HEK293T (cell line): Measurements from ENCODE around the gene CDH2.

ENCODE experiments used
- CTCF ChIA-PET: fragments of 350-600 bp; formaldehyde crosslinking; extraction: SDS; loops from one replicate; lab custom pipeline; 2021; ENCODE audit warnings: antibody characterized with exemption, inconsistent platforms; lab: Yijun Ruan, JAX
- POLR2A ChIA-PET: fragments of 350-600 bp; formaldehyde crosslinking; extraction: SDS; loops from one replicate; lab custom pipeline; 2020; ENCODE audit warnings: antibody characterized with exemption, inconsistent platforms; lab: Yijun Ruan, JAX
- DNase-seq: peaks from one replicate; pipeline ENCODE4 v3.0.0; 2012; ENCODE audit warnings: mixed read lengths; ENCODE audit errors: extremely low spot score
- ARNT ChIP-seq: fragments of 450-650 bp; IDR thresholded peaks from 2 replicates; pipeline ENCODE4 v1.6.1; 2017; ENCODE audit warnings: mild to moderate bottlenecking
- BHLHE40 ChIP-seq: fragments of 450-650 bp; IDR thresholded peaks from 2 replicates; pipeline ENCODE4 v1.6.1; 2016; ENCODE audit warnings: mild to moderate bottlenecking, moderate library complexity, borderline replicate concordance
- CTBP1 ChIP-seq: fragments of 450-650 bp; IDR thresholded peaks from 2 replicates; pipeline ENCODE4 v1.6.1; 2016; ENCODE audit warnings: borderline replicate concordance
- ELF4 ChIP-seq: fragments of 450-650 bp; IDR thresholded peaks from 2 replicates; pipeline ENCODE4 v1.6.1; 2017; ENCODE audit warnings: antibody characterized with exemption
- FOXA1 ChIP-seq: fragments of 450-650 bp; IDR thresholded peaks from 2 replicates; pipeline ENCODE4 v1.6.1; 2016; ENCODE audit warnings: mild to moderate bottlenecking
- FOXK2 ChIP-seq: fragments of 450-650 bp; IDR thresholded peaks from 2 replicates; pipeline ENCODE4 v1.6.1; 2016; ENCODE audit warnings: mild to moderate bottlenecking
- FOXM1 ChIP-seq: fragments of 450-650 bp; IDR thresholded peaks from 2 replicates; pipeline ENCODE4 v1.6.1; 2017; ENCODE audit warnings: mild to moderate bottlenecking, borderline replicate concordance
- HDGF ChIP-seq: fragments of 450-650 bp; IDR thresholded peaks from 2 replicates; pipeline ENCODE4 v1.6.1; 2017; ENCODE audit warnings: antibody characterized with exemption, borderline replicate concordance
- L3MBTL2 ChIP-seq: fragments of 450-650 bp; conservative IDR thresholded peaks from 2 replicates; pipeline ENCODE4 v1.6.1; 2016; ENCODE audit warnings: mild to moderate bottlenecking
- LEF1 ChIP-seq: fragments of 450-650 bp; IDR thresholded peaks from 2 replicates; pipeline ENCODE4 v1.6.1; 2017; ENCODE audit warnings: mild to moderate bottlenecking, borderline replicate concordance
- NFRKB ChIP-seq: fragments of 450-650 bp; IDR thresholded peaks from 2 replicates; pipeline ENCODE4 v1.6.1; 2016; ENCODE audit warnings: mild to moderate bottlenecking, moderate library complexity
- SP1 ChIP-seq: fragments of 450-650 bp; IDR thresholded peaks from 2 replicates; pipeline ENCODE4 v1.6.1; 2017
- SUZ12 ChIP-seq: fragments of 450-650 bp; IDR thresholded peaks from 2 replicates; pipeline ENCODE4 v1.6.1; 2016; ENCODE audit warnings: mild to moderate bottlenecking
- TARDBP ChIP-seq: fragments of 450-650 bp; IDR thresholded peaks from 2 replicates; pipeline ENCODE4 v1.6.1; 2016
- ZNF384 ChIP-seq: fragments of 450-650 bp; IDR thresholded peaks from 2 replicates; pipeline ENCODE4 v1.6.1; 2016
- TF ChIP-seq, protein P1 (sequence below): fragments of 450-650 bp; IDR thresholded peaks from 2 replicates; pipeline ENCODE4 v1.6.1; 2016

The CDH2 gene

GRCh38 chr18:28158083-28158581 is 18.8 kb downstream of the CDH2 start:
- ChIA-PET POLR2A (no interaction called here), CTCF (no interaction called here)
- TF ChIP-seq ARNT (no peak), CTBP1 (no peak), FOXM1 (no peak), BHLHE40 (no peak), HDGF (no peak), SUZ12 (no peak), SP1 (no peak), L3MBTL2 (no peak), FOXK2 (no peak)
- DNase-seq, result no peak

DNA sequence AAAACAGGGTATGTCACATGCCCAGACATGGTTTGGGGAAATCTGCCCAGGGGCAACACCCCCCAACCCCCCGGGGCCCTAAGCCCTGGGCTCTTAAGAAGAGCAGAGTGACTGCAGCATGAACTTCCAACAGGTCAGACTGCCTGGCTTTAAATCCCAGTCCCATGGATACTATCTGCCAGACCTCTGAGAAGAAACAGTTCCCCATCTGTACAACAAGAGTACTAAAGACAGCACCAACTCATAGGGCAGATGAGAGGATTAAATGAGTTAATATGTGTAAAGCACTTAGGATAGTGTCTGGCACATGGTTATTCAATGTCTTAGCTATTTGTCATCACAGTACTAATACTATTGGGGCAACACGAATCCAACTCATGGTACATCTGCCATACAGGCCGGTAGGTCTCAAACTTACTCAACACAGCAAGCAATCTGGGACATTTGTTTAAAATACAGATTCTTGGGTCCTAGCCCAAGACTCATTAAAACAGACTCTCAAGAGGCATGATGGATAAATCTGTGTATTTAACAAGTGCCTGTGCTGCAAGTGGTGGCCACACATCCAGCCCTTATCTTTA is 23.4 kb downstream of the CDH2 start:
- no peak for DNase-seq
- TF ChIP-seq CTBP1, result no peak
- TF ChIP-seq, protein P1, sequence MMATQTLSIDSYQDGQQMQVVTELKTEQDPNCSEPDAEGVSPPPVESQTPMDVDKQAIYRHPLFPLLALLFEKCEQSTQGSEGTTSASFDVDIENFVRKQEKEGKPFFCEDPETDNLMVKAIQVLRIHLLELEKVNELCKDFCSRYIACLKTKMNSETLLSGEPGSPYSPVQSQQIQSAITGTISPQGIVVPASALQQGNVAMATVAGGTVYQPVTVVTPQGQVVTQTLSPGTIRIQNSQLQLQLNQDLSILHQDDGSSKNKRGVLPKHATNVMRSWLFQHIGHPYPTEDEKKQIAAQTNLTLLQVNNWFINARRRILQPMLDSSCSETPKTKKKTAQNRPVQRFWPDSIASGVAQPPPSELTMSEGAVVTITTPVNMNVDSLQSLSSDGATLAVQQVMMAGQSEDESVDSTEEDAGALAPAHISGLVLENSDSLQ, result no peak
- no peak for TF ChIP-seq NFRKB
- no peak for TF ChIP-seq HDGF
- no peak for TF ChIP-seq L3MBTL2
- no peak for TF ChIP-seq ZNF384
- no peak for TF ChIP-seq SUZ12
- POLR2A ChIA-PET, result no interaction called here
- CTCF ChIA-PET, result no interaction called here

DNA sequence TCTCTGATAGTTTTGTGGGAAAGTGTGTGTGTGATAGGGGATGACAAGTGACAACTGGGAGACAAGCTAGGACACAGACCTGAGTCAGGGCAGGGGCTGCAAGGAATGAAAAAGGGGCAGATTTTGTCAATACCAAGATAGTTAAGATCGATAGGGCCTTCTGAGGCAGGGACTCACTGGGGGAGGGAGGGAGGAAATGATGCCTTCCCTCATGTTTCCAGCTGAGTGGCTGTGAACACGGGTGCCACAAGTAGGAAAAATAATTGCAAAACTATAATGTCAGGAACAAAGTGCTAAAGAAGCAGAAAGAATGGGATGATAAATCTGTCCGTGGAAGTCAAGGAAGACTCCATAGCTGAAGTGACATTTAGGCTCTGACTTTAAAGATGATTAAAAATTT is 24.2 kb downstream of the CDH2 start:
- no peak for DNase-seq
- CTCF ChIA-PET, result no interaction called here
- no peak for TF ChIP-seq HDGF
- TF ChIP-seq ELF4, result no peak
- TF ChIP-seq NFRKB, result no peak
- no peak for TF ChIP-seq SUZ12
- TF ChIP-seq FOXM1, result no peak
- TF ChIP-seq, protein P1, result no peak
- TF ChIP-seq CTBP1, result no peak
- TF ChIP-seq FOXA1, result no peak
- no peak for TF ChIP-seq BHLHE40
- no peak for TF ChIP-seq L3MBTL2
- TF ChIP-seq ZNF384, result no peak
- no peak for TF ChIP-seq SP1
- TF ChIP-seq LEF1, result no peak
- no peak for TF ChIP-seq FOXK2
- TF ChIP-seq ARNT, result no peak
- TF ChIP-seq TARDBP, result no peak
- POLR2A ChIA-PET, result no interaction called here

- CTCF ChIA-PET, result no interaction called here
- no peak for DNase-seq
- TF ChIP-seq, protein P1, result no peak
- TF ChIP-seq HDGF, result no peak
- no peak for TF ChIP-seq ZNF384
- no peak for TF ChIP-seq BHLHE40
- no peak for TF ChIP-seq FOXK2
- TF ChIP-seq SP1, result no peak
- no peak for TF ChIP-seq LEF1
- no peak for TF ChIP-seq CTBP1
- no peak for TF ChIP-seq ELF4
- TF ChIP-seq SUZ12, result no peak
- TF ChIP-seq NFRKB, result no peak
- POLR2A ChIA-PET, result no interaction called here
Observed at GRCh38 chr18:28152354-28152753, 24.6 kb downstream of the CDH2 start.

GRCh38 chr18:28151434-28151833 is 25.5 kb downstream of the CDH2 start:
- no peak for TF ChIP-seq CTBP1
- TF ChIP-seq, protein P1, result no peak
- no peak for TF ChIP-seq NFRKB
- TF ChIP-seq ZNF384, result no peak
- TF ChIP-seq SUZ12, result no peak
- no peak for TF ChIP-seq L3MBTL2
- no peak for TF ChIP-seq TARDBP
- TF ChIP-seq ARNT, result no peak
- TF ChIP-seq FOXM1, result no peak
- TF ChIP-seq FOXK2, result no peak
- TF ChIP-seq LEF1, result no peak
- no peak for TF ChIP-seq SP1
- TF ChIP-seq ELF4, result no peak
- TF ChIP-seq BHLHE40, result no peak
- no peak for TF ChIP-seq FOXA1
- no peak for TF ChIP-seq HDGF
- POLR2A ChIA-PET, result no interaction called here
- CTCF ChIA-PET, result no interaction called here
- no peak for DNase-seq
